ENCODE results near the gene TPSG1.
A peak's percentile ranks its signal among the peaks of the same experiment; 100 is the strongest.
"Not testable (repeated sequence)": the region's sequence is repeated elsewhere in the genome, so short reads cannot be mapped to it uniquely, and the experiment has no call there.

The TPSG1 gene

GRCh38 chr16:1193825-1194581, 31.1 kb downstream of the TPSG1 start:
- Histone ChIP-seq H3K4me3 (ENCODE audit: low read depth, low read length) (peak overlapping the region; percentile 37), H3K36me3 (no peaks in the 10 kb centered on the region), H3K27me3 (no peaks in the 10 kb centered on the region; the same call in 1 of the 2 replicates), H3K9me3 (no peaks in the 10 kb centered on the region), H3K4me1 (peaks cover 8% of the 10 kb centered on the region)
- no peak for TF ChIP-seq CTCF (IDR thresholded peaks at IDR 0.05; ENCODE audit: low read depth, low read length)
- DNase-seq: no peak

DNA sequence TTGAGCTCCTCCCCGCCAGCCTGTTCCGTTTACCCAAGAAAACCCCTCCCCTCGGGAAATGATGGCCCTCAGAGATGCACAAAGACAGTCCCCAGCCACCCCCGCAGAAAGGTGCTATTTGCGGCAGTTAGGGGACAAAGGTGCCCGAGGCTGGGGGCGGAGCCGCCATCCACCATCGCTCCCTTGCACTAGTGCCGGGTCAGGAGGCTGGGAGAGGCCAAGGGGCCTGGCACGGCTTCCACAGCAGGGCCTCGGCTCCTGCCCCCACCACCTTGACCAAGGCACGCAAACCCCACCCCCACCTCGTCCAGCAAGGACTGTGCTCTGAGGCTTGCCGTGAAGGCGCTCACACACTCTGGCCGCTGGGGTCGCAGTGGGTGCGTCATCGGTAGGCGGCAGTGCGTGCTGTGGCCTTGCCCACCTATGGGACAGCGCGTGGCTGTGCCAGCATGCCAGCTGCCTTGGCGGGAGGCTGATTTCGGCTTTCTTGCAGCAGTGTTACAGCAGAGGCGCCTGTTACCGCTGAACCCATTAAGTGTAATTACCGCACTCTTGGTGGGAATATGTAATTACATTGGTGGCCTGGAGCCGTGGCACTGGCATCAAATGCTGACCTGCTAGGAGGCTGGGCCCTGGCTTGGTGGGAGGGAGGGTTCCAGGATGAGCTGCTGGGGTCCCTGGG, 31.8 kb downstream of the TPSG1 start:
- Histone ChIP-seq H3K9me3 (no peaks in the 10 kb centered on the region), H3K4me3 (ENCODE audit: low read depth, low read length) (peak overlapping the region; percentile 37), H3K27me3 (no peaks in the 10 kb centered on the region), H3K4me1 (peaks cover 5% of the 10 kb centered on the region), H3K36me3 (no peaks in the 10 kb centered on the region)
- DNase-seq: peak; percentile 81
- peak; percentile 34 for TF ChIP-seq CTCF (IDR thresholded peaks at IDR 0.05; ENCODE audit: low read depth, low read length)

DNA sequence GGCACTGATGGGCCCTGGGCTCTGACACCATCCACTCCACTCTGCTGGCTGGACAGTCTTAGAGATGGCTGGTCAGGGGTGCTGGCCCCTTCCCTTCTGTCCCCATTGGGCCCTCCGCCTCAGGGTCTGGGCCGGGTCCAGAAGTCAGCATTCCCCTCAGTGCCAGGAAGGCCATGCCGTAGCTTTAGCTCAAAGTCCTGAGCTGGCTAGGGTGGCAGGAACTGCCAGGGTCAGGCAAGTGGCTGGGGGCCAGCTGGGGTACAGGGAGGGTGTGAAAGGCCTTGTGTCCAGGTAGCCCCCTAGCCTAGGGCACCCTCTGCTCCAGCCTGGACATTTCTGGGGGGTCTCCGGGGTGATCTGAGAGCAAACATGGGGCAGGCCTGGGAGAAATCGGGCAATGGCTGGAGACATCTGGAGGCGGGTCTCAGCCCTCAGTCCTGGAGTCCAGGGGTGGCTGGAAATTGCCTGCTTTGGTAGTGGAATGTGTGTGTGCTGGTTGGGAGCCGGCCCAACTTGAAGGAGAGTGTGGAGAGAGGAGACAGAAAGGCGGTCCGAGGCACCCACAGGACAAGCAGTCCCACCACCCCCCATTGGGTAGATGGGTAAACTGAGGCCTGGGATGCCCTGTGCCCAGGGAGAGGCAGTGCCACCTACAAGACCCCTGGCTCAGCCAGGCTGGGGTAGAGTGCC, 32.5 kb downstream of the TPSG1 start:
- H3K4me3 ChIP-seq (ENCODE audit: low read depth, low read length): no peak overlapping the region
- H3K27me3 ChIP-seq: no peaks in the 10 kb centered on the region
- no peaks in the 10 kb centered on the region for H3K36me3 ChIP-seq
- DNase-seq: no peak
- no peaks in the 10 kb centered on the region for H3K9me3 ChIP-seq
- TF ChIP-seq CTCF (IDR thresholded peaks at IDR 0.05; ENCODE audit: low read depth, low read length): no peak
- H3K4me1 ChIP-seq: peaks cover 2% of the 10 kb centered on the region; the same call in 1 of the 2 replicates

DNA sequence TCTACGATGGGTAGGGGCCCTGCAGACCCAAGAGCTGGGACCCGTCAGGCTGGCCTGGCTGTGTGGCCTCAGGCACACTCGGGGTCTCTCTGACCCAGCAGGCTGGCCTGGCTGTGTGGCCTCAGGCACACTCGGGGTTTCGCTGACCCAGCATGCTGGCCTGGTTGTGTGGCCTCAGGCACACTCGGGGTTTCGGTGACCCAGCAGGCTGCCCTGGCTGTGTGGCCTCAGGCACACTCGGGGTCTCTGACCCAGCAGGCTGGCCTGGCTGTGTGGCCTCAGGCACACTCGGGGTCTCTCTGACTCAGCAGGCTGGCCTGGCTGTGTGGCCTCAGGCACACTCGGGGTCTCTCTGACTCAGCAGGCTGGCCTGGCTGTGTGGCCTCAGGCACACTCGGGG, 34.3 kb downstream of the TPSG1 start:
- not testable (repeated sequence) for H3K4me1 ChIP-seq; DNase-seq; H3K36me3 ChIP-seq; H3K4me3 ChIP-seq (ENCODE audit: low read depth, low read length); H3K27me3 ChIP-seq; H3K9me3 ChIP-seq

DNA sequence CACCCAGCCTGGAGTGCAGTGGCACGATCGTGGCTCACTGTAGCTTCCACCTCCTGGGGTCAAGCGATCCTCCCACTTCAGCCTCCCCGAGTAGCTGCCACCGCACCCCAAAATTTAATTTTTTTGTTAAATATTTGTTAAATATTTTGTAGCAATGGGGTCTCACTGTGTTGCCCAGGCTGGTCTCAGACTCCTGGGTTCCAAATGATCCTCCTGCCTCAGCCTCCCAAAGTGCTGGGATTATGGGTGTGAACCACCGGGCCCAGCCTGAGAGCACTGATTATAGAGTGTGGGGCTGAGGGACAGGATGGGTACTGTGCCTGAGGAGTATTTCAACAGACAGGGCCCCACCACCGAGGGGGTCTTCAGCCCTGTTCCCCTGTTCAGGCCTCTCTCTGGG, 35.6 kb downstream of the TPSG1 start:
- no peaks in the 10 kb centered on the region for H3K36me3 ChIP-seq
- H3K9me3 ChIP-seq: no peaks in the 10 kb centered on the region
- H3K4me1 ChIP-seq: peaks cover 2% of the 10 kb centered on the region; the same call in 1 of the 2 replicates
- no peak for TF ChIP-seq CTCF (IDR thresholded peaks at IDR 0.05; ENCODE audit: low read depth, low read length)
- no peaks in the 10 kb centered on the region for H3K27me3 ChIP-seq
- DNase-seq: no peak
- no peak overlapping the region for H3K4me3 ChIP-seq (ENCODE audit: low read depth, low read length)

- no peak for DNase-seq
- H3K4me3 ChIP-seq (ENCODE audit: low read depth, low read length): no peak overlapping the region
- no peaks in the 10 kb centered on the region for H3K27me3 ChIP-seq
- peaks cover 4% of the 10 kb centered on the region for H3K4me1 ChIP-seq
- no peaks in the 10 kb centered on the region; the same call in 1 of the 2 replicates for H3K9me3 ChIP-seq
- no peak for TF ChIP-seq CTCF (IDR thresholded peaks at IDR 0.05; ENCODE audit: low read depth, low read length)
- H3K36me3 ChIP-seq: no peaks in the 10 kb centered on the region
Observed at GRCh38 chr16:1188432-1189189, 36.5 kb downstream of the TPSG1 start.

DNA sequence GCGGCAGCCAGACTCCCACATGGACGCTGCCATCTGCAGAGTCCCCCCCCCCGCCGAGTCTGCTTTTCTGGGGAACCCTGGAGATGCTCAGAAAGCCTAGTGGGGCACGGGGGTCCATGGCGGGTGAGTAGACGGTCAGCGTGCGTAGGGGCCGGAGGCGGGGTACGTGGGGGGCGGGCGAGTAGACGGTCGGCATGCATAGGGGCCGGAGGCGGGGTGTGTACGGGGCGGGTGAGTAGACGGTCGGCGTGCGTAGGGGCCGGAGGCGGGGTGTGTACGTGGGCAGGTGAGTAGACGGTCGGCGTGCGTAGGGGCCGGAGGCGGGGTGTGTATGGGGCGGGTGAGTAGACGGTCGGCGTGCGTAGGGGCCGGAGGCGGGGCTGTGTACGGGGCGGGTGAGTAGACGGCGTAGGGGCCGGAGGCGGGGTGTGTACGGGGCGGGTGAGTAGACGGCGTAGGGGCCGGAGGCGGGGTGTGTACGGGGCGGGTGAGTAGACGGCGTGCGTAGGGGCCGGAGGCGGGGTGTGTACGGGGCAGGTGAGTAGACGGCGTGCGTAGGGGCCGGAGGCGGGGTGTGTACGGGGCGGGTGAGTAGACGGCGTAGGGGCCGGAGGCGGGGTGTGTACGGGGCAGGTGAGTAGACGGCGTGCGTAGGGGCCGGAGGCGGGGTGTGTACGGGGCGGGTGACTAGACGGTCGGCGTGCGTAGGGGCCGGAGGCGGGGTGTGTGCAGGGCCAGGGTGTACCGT, 39.4 kb downstream of the TPSG1 start:
- H3K4me1 ChIP-seq: peaks cover 13% of the 10 kb centered on the region
- H3K36me3 ChIP-seq; DNase-seq; H3K4me3 ChIP-seq (ENCODE audit: low read depth, low read length); H3K9me3 ChIP-seq; H3K27me3 ChIP-seq: not testable (repeated sequence)

Data from BE2C (cell line).